H1 (cell line): ENCODE measurements around the gene PEAK1. TPM values are rescaled to one million over a fixed set of nuclear protein-coding genes. Genes with fewer than 3 reads are reported as not detected.

Experiments
- CTCF ChIA-PET: fragments of 300-600 bp; sonication (Branson Sonifier 250); formaldehyde crosslinking; loops from one replicate; lab custom pipeline; 2021; ENCODE audit not compliant: partially characterized antibody; lab: Charles Lee
- POLR2A ChIA-PET: fragments of 300-600 bp; sonication (Branson Sonifier 250); formaldehyde crosslinking; loops from one replicate; lab custom pipeline; 2021; ENCODE audit warnings: inconsistent platforms; ENCODE audit not compliant: partially characterized antibody; lab: Charles Lee
- DNase-seq, 2 experiments: peaks; one replicate each; pipeline versions ENCODE4 v3.0.0 to v3.0.0-alpha.2; 2010 to 2022; ENCODE audit warnings: low spot score in 2 of 2, low read depth in 1 of 2, mixed read lengths in 1 of 2
- FAIRE-seq: peaks from 2 replicates; lab custom pipeline; 2011; peaks lifted over from hg19 to GRCh38; lab: Jason Lieb, UNC
- H2AFZ ChIP-seq: 2 replicates; pipeline ENCODE4 v1.8.1; 2012; ENCODE audit warnings: low read length, inconsistent platforms
- H2AK5ac ChIP-seq: 2 replicates; pipeline ENCODE4 v1.6.1; 2013; ENCODE audit warnings: low read depth, low read length
- H2BK120ac ChIP-seq: replicated peaks from 2 replicates; pipeline ENCODE3; 2013; ENCODE audit warnings: low read depth, low read length, inconsistent platforms
- H2BK12ac ChIP-seq: 2 replicates; pipeline ENCODE4 v1.6.1; 2013; ENCODE audit warnings: low read depth, low read length
- H2BK15ac ChIP-seq: 2 replicates; pipeline ENCODE4 v1.6.1; 2013; ENCODE audit warnings: low read length
- H2BK20ac ChIP-seq: 2 replicates; pipeline ENCODE4 v1.6.1; 2013; ENCODE audit warnings: low read length
- H2BK5ac ChIP-seq: 2 replicates; pipeline ENCODE4 v1.6.1; 2013; ENCODE audit warnings: low read depth, low read length
- H3K14ac ChIP-seq: 2 replicates; pipeline ENCODE4 v1.6.1; 2013; ENCODE audit warnings: inconsistent platforms; ENCODE audit not compliant: insufficient read length
- H3K18ac ChIP-seq: 2 replicates; pipeline ENCODE4 v1.6.1; 2013; ENCODE audit warnings: low read length; ENCODE audit errors: extremely low read depth
- H3K23ac ChIP-seq: 2 replicates; pipeline ENCODE4 v1.6.1; 2013; ENCODE audit warnings: inconsistent platforms; ENCODE audit not compliant: insufficient read length
- H3K23me2 ChIP-seq: 2 replicates; pipeline ENCODE4 v1.6.1; 2013; ENCODE audit warnings: low read depth, low read length
- H3K27ac ChIP-seq: 2 replicates; pipeline ENCODE4 v1.6.1; 2011; ENCODE audit warnings: low read depth, low read length, inconsistent platforms
- H3K27me3 ChIP-seq, 4 experiments: replicated peaks in 1 of 4; 1 replicate in 1 of 4; 2 replicates in 3 of 4; pipeline versions ENCODE4 v1.6.1 to v1.8.1; 2011 to 2013; ENCODE audit warnings: low read length in 3 of 4, mild to moderate bottlenecking in 3 of 4, inconsistent platforms in 2 of 4, mixed read lengths in 2 of 4, moderate library complexity in 1 of 4; ENCODE audit not compliant: control insufficient read depth in 3 of 4, insufficient read depth in 3 of 4; ENCODE audit errors: extremely low read depth in 1 of 4
- H3K36me3 ChIP-seq, 4 experiments: 2 replicates each; pipeline versions ENCODE4 v1.6.1 to v1.8.1; 2011 to 2013; ENCODE audit warnings: mild to moderate bottlenecking in 4 of 4, low read length in 3 of 4, moderate library complexity in 2 of 4, control low read depth in 1 of 4, inconsistent platforms in 1 of 4; ENCODE audit not compliant: insufficient read depth in 4 of 4, control insufficient read depth in 2 of 4
- H3K4ac ChIP-seq: replicated peaks from 2 replicates; pipeline ENCODE3; 2013; ENCODE audit warnings: low read length, low read depth, mixed read lengths, inconsistent platforms; ENCODE audit not compliant: insufficient read length
- H3K4me1 ChIP-seq, 4 experiments: replicated peaks in 1 of 4; 1 replicate in 1 of 4; 2 replicates in 3 of 4; pipeline versions ENCODE4 v1.6.1 to v1.8.1; 2011 to 2013; ENCODE audit warnings: low read length in 3 of 4, inconsistent platforms in 2 of 4, mixed read lengths in 1 of 4; ENCODE audit not compliant: insufficient read depth in 4 of 4, control insufficient read depth in 3 of 4
- H3K4me2 ChIP-seq, 2 experiments: 2 replicates each; pipeline versions ENCODE4 v1.6.1 to v1.8.1; 2011 to 2013; ENCODE audit warnings: low read depth in 2 of 2, low read length in 2 of 2, control low read depth in 1 of 2, inconsistent platforms in 1 of 2, mild to moderate bottlenecking in 1 of 2; ENCODE audit not compliant: insufficient read depth in 1 of 2
- H3K4me3 ChIP-seq, 4 experiments: fragments of 200-600, 300-600 bp in 1 of 4; sonication (generic), shearing (Covaris generic), sonication (Bioruptor Twin) in 1 of 4; 2 replicates each; pipeline versions ENCODE4 v1.5.1 to v1.8.1; 2011 to 2016; ENCODE audit warnings: low read length in 4 of 4, low read depth in 3 of 4, control low read depth in 2 of 4, inconsistent platforms in 2 of 4, mild to moderate bottlenecking in 2 of 4, mixed read lengths in 1 of 4, moderate library complexity in 1 of 4; ENCODE audit not compliant: insufficient read depth in 2 of 4; ENCODE audit errors: extremely low read depth in 1 of 4
- H3K56ac ChIP-seq: replicated peaks from 2 replicates; pipeline ENCODE3; 2013; ENCODE audit warnings: low read depth, mild to moderate bottlenecking, mixed read lengths, low read length, inconsistent platforms; ENCODE audit not compliant: insufficient read length
- H3K79me1 ChIP-seq: 2 replicates; pipeline ENCODE4 v1.6.1; 2013; ENCODE audit warnings: low read depth, low read length, control low read depth
- H3K79me2 ChIP-seq, 2 experiments: 2 replicates each; pipeline versions ENCODE4 v1.6.1 to v1.8.1; 2012 to 2013; ENCODE audit warnings: low read length in 2 of 2, mild to moderate bottlenecking in 2 of 2, inconsistent platforms in 1 of 2; ENCODE audit not compliant: insufficient read depth in 2 of 2, control insufficient read depth in 1 of 2
- H3K9ac ChIP-seq, 4 experiments: replicated peaks in 1 of 4; 1 replicate in 1 of 4; 2 replicates in 3 of 4; pipeline versions ENCODE4 v1.6.1 to v1.8.1; 2011 to 2013; ENCODE audit warnings: low read depth in 3 of 4, low read length in 3 of 4, control low read depth in 2 of 4, mild to moderate bottlenecking in 2 of 4, moderate library complexity in 2 of 4, inconsistent platforms in 1 of 4; ENCODE audit errors: extremely low read depth in 1 of 4
- H3K9me3 ChIP-seq, 2 experiments: 2 replicates each; pipeline versions ENCODE4 v1.6.1 to v1.8.1; 2012 to 2013; ENCODE audit warnings: mild to moderate bottlenecking in 2 of 2, moderate library complexity in 2 of 2, control low read depth in 1 of 2, inconsistent platforms in 1 of 2, low read depth in 1 of 2, low read length in 1 of 2, mixed read lengths in 1 of 2; ENCODE audit not compliant: insufficient read depth in 2 of 2
- H4K20me1 ChIP-seq, 2 experiments: replicated peaks in 1 of 2; 2 replicates each; pipeline versions ENCODE3 to v1.8.1; 2011 to 2013; ENCODE audit warnings: inconsistent platforms in 2 of 2, low read length in 2 of 2, mild to moderate bottlenecking in 1 of 2; ENCODE audit not compliant: insufficient read depth in 2 of 2, control insufficient read depth in 1 of 2
- H4K5ac ChIP-seq: 2 replicates; pipeline ENCODE4 v1.6.1; 2013; ENCODE audit warnings: low read length, low read depth, mixed read lengths, inconsistent platforms; ENCODE audit not compliant: insufficient read length
- H4K8ac ChIP-seq: 2 replicates; pipeline ENCODE4 v1.8.0; 2013; ENCODE audit warnings: mild to moderate bottlenecking, moderate library complexity, low read length, inconsistent platforms; ENCODE audit not compliant: insufficient read depth; ENCODE audit errors: extremely low read depth
- H4K91ac ChIP-seq: replicated peaks from 2 replicates; pipeline ENCODE3; 2013; ENCODE audit warnings: low read length, mixed read lengths, inconsistent platforms; ENCODE audit not compliant: insufficient read length
- CTCF ChIP-seq, 3 experiments: IDR thresholded peaks; 1 replicate in 2 of 3; 2 replicates in 1 of 3; pipeline versions ENCODE4 v1.5.1 to v1.6.1; 2011; ENCODE audit warnings: low read length in 3 of 3, mild to moderate bottlenecking in 3 of 3, inconsistent platforms in 2 of 3, low read depth in 1 of 3, moderate library complexity in 1 of 3; ENCODE audit not compliant: insufficient read depth in 1 of 3; ENCODE audit errors: control extremely low read depth in 1 of 3
- RAD21 ChIP-seq, 2 experiments: IDR thresholded peaks in 1 of 2; conservative IDR thresholded peaks in 1 of 2; 2 replicates each; pipeline ENCODE4 v1.6.1; 2011; ENCODE audit warnings: low read depth in 2 of 2, low read length in 2 of 2, improper control_type of control experiment in 1 of 2, inconsistent platforms in 1 of 2, mild to moderate bottlenecking in 1 of 2, moderate library complexity in 1 of 2
- SP2 ChIP-seq: IDR thresholded peaks from 2 replicates; pipeline ENCODE4 v1.6.1; 2012; ENCODE audit warnings: mild to moderate bottlenecking, low read length, inconsistent platforms
- WGBS, 2 experiments: shearing (Covaris generic) in 1 of 2; methylation state at CpG; one replicate each; pipeline versions ENCODE4 v1.1.6 to v1.1.7; 2013 to 2015; ENCODE audit warnings: low lambda C conversion rate in 2 of 2, mixed read lengths in 2 of 2, inconsistent platforms in 1 of 2, low coverage in 1 of 2, missing lambda C conversion rate in 1 of 2; ENCODE audit not compliant: insufficient replicate concordance in 2 of 2, insufficient coverage in 1 of 2, insufficient read length in 1 of 2; ENCODE audit errors: extremely low coverage in 1 of 2, missing lambda C conversion rate in 1 of 2; 5-methylcytosine and 5-hydroxymethylcytosine counted together
- polyA plus RNA-seq, 7 experiments: library from polyadenylated mRNA; depleted of rRNA in 3 of 7; stranded (reverse) in 5 of 7; unstranded in 2 of 7; fragments of >200 nt in 5 of 7; fragments of 200-250 nt in 2 of 7; gene quantifications; 1 replicate in 5 of 7; 2 replicates in 1 of 7; 4 replicates in 1 of 7; pipeline versions ENCODE4 v1.2.1 to v1.2.3, GENCODE V29; 2011 to 2013; ENCODE audit warnings: missing spikeins in 2 of 7, mixed read lengths in 2 of 7
- total RNA-seq: library from RNA; stranded (reverse); fragmentation: NEBNext Ultra II Directional; extraction: Animal tissue kit (Norgen Biotek cat#: 25700); gene quantifications from 2 replicates; pipeline ENCODE4 v1.2.1, GENCODE V29; 2021

PEAK1 gene
- total and polyA plus RNA-seq, 2 of the 8 experiments (the other 6 are each of a cell fraction or from before 2014, with no cell fraction given), result 8.8 to 44.8 TPM

DNA sequence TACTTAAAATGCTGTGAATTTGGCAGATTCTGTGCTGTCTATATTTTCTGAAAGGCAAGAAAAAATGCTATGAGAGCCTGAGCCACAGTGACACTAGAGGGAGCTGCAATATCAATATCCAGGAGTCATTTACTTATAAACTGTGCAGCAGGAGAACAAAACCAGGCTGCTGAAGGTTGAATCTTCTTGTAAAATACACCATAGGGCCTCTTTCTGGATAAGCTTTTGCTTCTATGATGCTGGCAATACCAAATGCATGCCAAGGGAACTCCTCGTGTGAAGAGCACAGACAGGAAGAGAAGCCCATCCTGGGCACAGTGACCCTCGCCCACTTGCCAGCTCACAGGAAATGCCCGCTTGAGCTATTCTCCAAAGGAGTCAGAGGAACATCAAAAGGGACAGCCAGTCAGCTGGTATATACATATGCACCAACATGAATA, 301.0 kb downstream of the PEAK1 start:
- POLR2A ChIA-PET, result interaction anchor here (0.6 kb wide), 1 partner anchor 389 kb away, joined by 3 read pairs; no protein-coding TSS in a partner anchor
- Histone ChIP-seq H3K27me3 (no peaks in the 10 kb centered on the region), H3K18ac (no peak overlapping the region), H3K79me2 (no peaks in the 10 kb centered on the region)
- peak; percentile 81 to 85 for TF ChIP-seq RAD21 (IDR thresholded peaks at IDR 0.05 in 1 of 2, conservative IDR thresholded peaks at IDR 0.05 in 1 of 2; ENCODE audit: low read depth in 2 of 2, low read length in 2 of 2)
- peak in 2 of 3 experiments; percentile 60 to 66; a peak in 2 of 4 replicates for TF ChIP-seq CTCF (IDR thresholded peaks at IDR 0.05; ENCODE audit: control extremely low read depth in 1 of 3, insufficient read depth in 1 of 3, low read depth in 1 of 3, low read length in 3 of 3)
- TF ChIP-seq SP2, result no peak
- TF ChIP-seq, all 59 proteins: peak for 2
- 0 out of 8 replicates have a peak, but pooled peaks cover 0 to 2% (median 0%) of the 10 kb centered on the region in 4 experiments for H3K36me3 ChIP-seq
- H3K23me2 ChIP-seq, result no peaks in the 10 kb centered on the region
- H3K27ac ChIP-seq, result no peak overlapping the region
- WGBS, 2 experiments, result 71% methylated on average over 3 of the region's 3 CpGs; no CpG with 5 or more reads in 1 of the 2 experiments
- H3K9me3 ChIP-seq, result no peaks in the 10 kb centered on the region
- no peak overlapping the region for H3K56ac ChIP-seq
- peaks cover 0 to 4% (median 0%) of the 10 kb centered on the region in 4 experiments; a peak in 4 of 7 replicates for H3K4me1 ChIP-seq
- no peak overlapping the region for H3K23ac ChIP-seq
- no peak overlapping the region for H2AFZ ChIP-seq
- no peak overlapping the region for H2BK120ac ChIP-seq
- no peak overlapping the region for H2BK5ac ChIP-seq
- no peak overlapping the region for H3K14ac ChIP-seq
- H4K20me1 ChIP-seq, result no peaks in the 10 kb centered on the region
- H2BK20ac ChIP-seq, result no peak overlapping the region
- no peak overlapping the region for H4K91ac ChIP-seq
- CTCF ChIA-PET, result interaction anchor here (0.7 to 6.8 kb wide), 39 partner anchors 9 to 703 kb away, joined by 3 to 75 read pairs (median 4); no protein-coding TSS in a partner anchor
- no peak overlapping the region for H3K4me3 ChIP-seq
- DNase-seq (no peak), FAIRE-seq (no peak)
- H3K4me2 ChIP-seq, result no peak overlapping the region
- H3K9ac ChIP-seq, result no peak overlapping the region
- H2BK15ac ChIP-seq, result no peak overlapping the region
- H2BK12ac ChIP-seq, result no peak overlapping the region
- H4K8ac ChIP-seq, result no peak overlapping the region
- no peak overlapping the region for H2AK5ac ChIP-seq
- H3K4ac ChIP-seq, result no peak overlapping the region
- no peaks in the 10 kb centered on the region for H3K79me1 ChIP-seq
- H4K5ac ChIP-seq, result no peak overlapping the region
